ENCODE data around the gene MYH14.

The MYH14 gene

GRCh38 chr19:50195224-50195623 lies 8.2 kb upstream of the MYH14 start:
- DNase-seq, result no peak

- no peak for DNase-seq
These were observed 7.0 kb upstream of the MYH14 start for GRCh38 chr19:50196322-50196932.

- no peak for DNase-seq
These were observed 6.1 kb upstream of the MYH14 start for GRCh38 chr19:50197348-50197747.

- DNase-seq, result no peak
These were observed 4.8 kb upstream of the MYH14 start for GRCh38 chr19:50198431-50199258.

- DNase-seq, result no peak
These were observed 4.2 kb upstream of the MYH14 start for GRCh38 chr19:50199259-50199555.

- DNase-seq, result no peak
These were observed 1.0 kb upstream of the MYH14 start for GRCh38 chr19:50202386-50202785.

GRCh38 chr19:50202962-50203280 lies 501 bp upstream of the MYH14 start:
- DNase-seq, result no peak

GRCh38 chr19:50204081-50204428 lies 633 bp downstream of the MYH14 start:
- no peak for DNase-seq

- no peak for DNase-seq
These were observed 1.6 kb downstream of the MYH14 start for GRCh38 chr19:50204811-50205675.

- no peak for DNase-seq
These were observed 2.3 kb downstream of the MYH14 start for GRCh38 chr19:50205681-50206138.

- DNase-seq, result no peak
These were observed 2.8 kb downstream of the MYH14 start for GRCh38 chr19:50206191-50206590.

GRCh38 chr19:50207730-50208129 lies 4.3 kb downstream of the MYH14 start:
- no peak for DNase-seq

- no peak for DNase-seq
These were observed 5.7 kb downstream of the MYH14 start for GRCh38 chr19:50209131-50209530.

GRCh38 chr19:50210425-50210824 lies 7.0 kb downstream of the MYH14 start:
- no peak for DNase-seq

GRCh38 chr19:50213925-50214324 lies 10.5 kb downstream of the MYH14 start:
- no peak for DNase-seq

- DNase-seq, result no peak
These were observed 11.5 kb downstream of the MYH14 start for GRCh38 chr19:50214699-50215543.

GRCh38 chr19:50215820-50216219 lies 12.4 kb downstream of the MYH14 start:
- no peak for DNase-seq

- DNase-seq, result no peak
These were observed 17.7 kb downstream of the MYH14 start for GRCh38 chr19:50221087-50221486.

- DNase-seq, result no peak
These were observed 19.4 kb downstream of the MYH14 start for GRCh38 chr19:50222691-50223438.

- DNase-seq, result no peak
These were observed 20.0 kb downstream of the MYH14 start for GRCh38 chr19:50223439-50223716.

- no peak for DNase-seq
These were observed 21.7 kb downstream of the MYH14 start for GRCh38 chr19:50224986-50225747.

- DNase-seq, result no peak
These were observed 23.1 kb downstream of the MYH14 start for GRCh38 chr19:50226536-50226935.
